Central memory CD4-positive, alpha-beta T cell (primary cell): ENCODE measurements around the gene GABRA5.
"Not testable (repeated sequence)": the region's sequence is repeated elsewhere in the genome, so short reads cannot be mapped to it uniquely, and the experiment has no call there.

Source experiments
- DNase-seq: peaks from one replicate; pipeline ENCODE4 v3.0.0; 2022
- total RNA-seq, 3 experiments: gene quantifications; one replicate each; lab custom pipeline; 2026; lab: John Stamatoyannopoulos, UW

GABRA5 gene
- 0 reads per million in 3 experiments for total RNA-seq

GRCh38 chr15:26866298-26867199 lies at the start of gene GABRA5:
Gene GABRA5, plus strand, starts transcription at chr15:26867062. Its CDS starts 2,187 bp downstream, at chr15:26869249.
- no peak for DNase-seq

- not testable (repeated sequence) for DNase-seq
Observed at GRCh38 chr15:26831191-26831590, 35.7 kb upstream of the GABRA5 start.

GRCh38 chr15:26831951-26832350 lies 34.9 kb upstream of the GABRA5 start:
- no peak for DNase-seq

- no peak for DNase-seq
Observed at GRCh38 chr15:26838742-26839460, 28.0 kb upstream of the GABRA5 start.

- no peak for DNase-seq
Observed at GRCh38 chr15:26841514-26841913, 25.3 kb upstream of the GABRA5 start.

- DNase-seq, result no peak
Observed at GRCh38 chr15:26841941-26842340, 24.9 kb upstream of the GABRA5 start.

- no peak for DNase-seq
Observed at GRCh38 chr15:26842391-26842790, 24.5 kb upstream of the GABRA5 start.

- no peak for DNase-seq
Observed at GRCh38 chr15:26844901-26845300, 22.0 kb upstream of the GABRA5 start.

- DNase-seq, result no peak
Observed at GRCh38 chr15:26848498-26848897, 18.4 kb upstream of the GABRA5 start.

GRCh38 chr15:26850161-26850560 lies 16.7 kb upstream of the GABRA5 start:
- no peak for DNase-seq

- no peak for DNase-seq
Observed at GRCh38 chr15:26852980-26853379, 13.9 kb upstream of the GABRA5 start.

GRCh38 chr15:26854435-26854834 lies 12.4 kb upstream of the GABRA5 start:
- DNase-seq, result no peak

- DNase-seq, result no peak
Observed at GRCh38 chr15:26864664-26865191, 2.1 kb upstream of the GABRA5 start.

- no peak for DNase-seq
Observed at GRCh38 chr15:26867200-26868007, 542 bp downstream of the GABRA5 start.

GRCh38 chr15:26868029-26868685 lies 1.3 kb downstream of the GABRA5 start:
- no peak for DNase-seq

- no peak for DNase-seq
Observed at GRCh38 chr15:26869628-26870027, 2.8 kb downstream of the GABRA5 start.

GRCh38 chr15:26870346-26870745 lies 3.5 kb downstream of the GABRA5 start:
- DNase-seq, result no peak

GRCh38 chr15:26872206-26872605 lies 5.3 kb downstream of the GABRA5 start:
- DNase-seq, result no peak

- DNase-seq, result no peak
Observed at GRCh38 chr15:26873846-26874245, 7.0 kb downstream of the GABRA5 start.

GRCh38 chr15:26874774-26875475 lies 8.1 kb downstream of the GABRA5 start:
- no peak for DNase-seq

GRCh38 chr15:26875476-26875850 lies 8.6 kb downstream of the GABRA5 start:
- DNase-seq, result no peak

- DNase-seq, result no peak
Observed at GRCh38 chr15:26877831-26878230, 11.0 kb downstream of the GABRA5 start.
